HL-60 (cell line): ENCODE measurements around the gene SHLD1.

Experiments used
- CTCF ChIP-seq: IDR thresholded peaks from one replicate; pipeline ENCODE4 v1.5.1; 2011; ENCODE audit warnings: low read length, control low read depth, inconsistent platforms; ENCODE audit not compliant: insufficient read depth
- GABPA ChIP-seq: IDR thresholded peaks from 2 replicates; pipeline ENCODE4 v1.6.1; 2012; ENCODE audit warnings: low read depth
- POLR2AphosphoS5 ChIP-seq: IDR thresholded peaks from 2 replicates; pipeline ENCODE4 v1.6.1; 2012; ENCODE audit warnings: low read depth
- REST ChIP-seq: IDR thresholded peaks from 2 replicates; pipeline ENCODE4 v1.6.1; 2012; ENCODE audit warnings: low read depth; ENCODE audit not compliant: insufficient replicate concordance
- SPI1 ChIP-seq: IDR thresholded peaks from 2 replicates; pipeline ENCODE4 v1.6.1; 2012; ENCODE audit warnings: low read depth, mild to moderate bottlenecking, borderline replicate concordance

GRCh38 chr20:5734602-5735001 is 15.6 kb upstream of the SHLD1 start:
- TF ChIP-seq POLR2AphosphoS5 (no peak), REST (no peak), CTCF (no peak), GABPA (no peak), SPI1 (no peak)
